Loucy (cell line): ENCODE measurements around the gene TSSK6.

ENCODE experiments used
- H2AFZ ChIP-seq: fragments of 200-600 bp; sonication (generic); 2 replicates; pipeline ENCODE4 v1.6.0; 2016; ENCODE audit warnings: antibody characterized with exemption, mild to moderate bottlenecking, low read length, moderate library complexity
- H3F3A ChIP-seq: fragments of 200-600 bp; 2 replicates; pipeline ENCODE4 v1.6.0; 2016; ENCODE audit warnings: antibody characterized with exemption, low read depth, mild to moderate bottlenecking
- H3K27me3 ChIP-seq: fragments of 200-600 bp; sonication (generic); 2 replicates; pipeline ENCODE4 v1.6.1; 2014; ENCODE audit warnings: low read length, mild to moderate bottlenecking; ENCODE audit not compliant: insufficient read depth, poor library complexity, severe bottlenecking
- H3K36me3 ChIP-seq: fragments of 200-600 bp; sonication (generic); 2 replicates; pipeline ENCODE4 v1.6.1; 2016; ENCODE audit warnings: low read length; ENCODE audit not compliant: insufficient read depth
- H3K4me1 ChIP-seq: fragments of 200-600 bp; sonication (generic); 2 replicates; pipeline ENCODE4 v1.5.1; 2014; ENCODE audit warnings: low read length, mild to moderate bottlenecking; ENCODE audit not compliant: insufficient read depth, poor library complexity, severe bottlenecking
- H3K4me2 ChIP-seq: fragments of 200-600 bp; sonication (generic); 2 replicates; pipeline ENCODE4 v1.6.0; 2014; ENCODE audit warnings: antibody characterized with exemption, low read length, low read depth, mild to moderate bottlenecking; ENCODE audit not compliant: poor library complexity, severe bottlenecking
- H3K4me3 ChIP-seq: fragments of 200-600 bp; sonication (generic); 2 replicates; pipeline ENCODE4 v1.5.1; 2014; ENCODE audit warnings: low read length, mild to moderate bottlenecking, mixed read lengths; ENCODE audit not compliant: poor library complexity, severe bottlenecking
- H3K79me2 ChIP-seq: fragments of 200-600 bp; sonication (generic); 2 replicates; pipeline ENCODE4 v1.6.1; 2014; ENCODE audit warnings: low read length; ENCODE audit not compliant: insufficient read depth
- H3K9ac ChIP-seq: fragments of 200-600 bp; sonication (generic); 2 replicates; pipeline ENCODE4 v1.6.0; 2014; ENCODE audit warnings: mild to moderate bottlenecking, low read depth, low read length, moderate library complexity; ENCODE audit not compliant: poor library complexity, severe bottlenecking
- H3K9me2 ChIP-seq: fragments of 200-600 bp; sonication (generic); replicated peaks from 2 replicates; pipeline ENCODE4 v1.6.1; 2016; ENCODE audit warnings: low read depth, low read length, mixed read lengths
- H3K9me3 ChIP-seq: fragments of 200-600 bp; sonication (generic); 2 replicates; pipeline ENCODE4 v1.6.1; 2014; ENCODE audit warnings: mild to moderate bottlenecking, antibody characterized with exemption, low read length, low read depth; ENCODE audit not compliant: insufficient read depth
- H4K20me1 ChIP-seq: fragments of 200-600 bp; sonication (generic); 2 replicates; pipeline ENCODE4 v1.6.0; 2014; ENCODE audit warnings: antibody characterized with exemption, low read length, mild to moderate bottlenecking; ENCODE audit not compliant: insufficient read depth, poor library complexity, severe bottlenecking
- CTCF ChIP-seq: fragments of 200-600 bp; sonication (generic); conservative IDR thresholded peaks from 2 replicates; pipeline ENCODE4 v1.5.1; 2014; ENCODE audit warnings: mild to moderate bottlenecking, antibody characterized with exemption, low read length
- EZH2phosphoT487 ChIP-seq: fragments of 200-600 bp; IDR thresholded peaks from 2 replicates; pipeline ENCODE4 v1.6.1; 2018; ENCODE audit warnings: antibody characterized with exemption, mild to moderate bottlenecking, moderate library complexity, borderline replicate concordance

The TSSK6 gene

GRCh38 chr19:19487077-19487949, 28.0 kb downstream of the TSSK6 start:
- no peak overlapping the region for H3K4me3 ChIP-seq
- H4K20me1 ChIP-seq = peaks cover 27% of the 10 kb centered on the region
- no peak overlapping the region for H3K9ac ChIP-seq
- H3K79me2 ChIP-seq = peaks cover 85% of the 10 kb centered on the region
- H3K9me3 ChIP-seq = no peaks in the 10 kb centered on the region
- peaks cover 35% of the 10 kb centered on the region for H3K4me1 ChIP-seq
- H2AFZ ChIP-seq = no peak overlapping the region
- H3K27me3 ChIP-seq = no peaks in the 10 kb centered on the region
- H3K36me3 ChIP-seq = peaks cover 38% of the 10 kb centered on the region; the same call in 1 of the 2 replicates
- peaks cover 8% of the 10 kb centered on the region; the same call in 1 of the 2 replicates for H3F3A ChIP-seq
- H3K9me2 ChIP-seq = no peaks in the 10 kb centered on the region
- TF ChIP-seq EZH2phosphoT487 (no peak), CTCF (no peak)
- no peak overlapping the region for H3K4me2 ChIP-seq

DNA sequence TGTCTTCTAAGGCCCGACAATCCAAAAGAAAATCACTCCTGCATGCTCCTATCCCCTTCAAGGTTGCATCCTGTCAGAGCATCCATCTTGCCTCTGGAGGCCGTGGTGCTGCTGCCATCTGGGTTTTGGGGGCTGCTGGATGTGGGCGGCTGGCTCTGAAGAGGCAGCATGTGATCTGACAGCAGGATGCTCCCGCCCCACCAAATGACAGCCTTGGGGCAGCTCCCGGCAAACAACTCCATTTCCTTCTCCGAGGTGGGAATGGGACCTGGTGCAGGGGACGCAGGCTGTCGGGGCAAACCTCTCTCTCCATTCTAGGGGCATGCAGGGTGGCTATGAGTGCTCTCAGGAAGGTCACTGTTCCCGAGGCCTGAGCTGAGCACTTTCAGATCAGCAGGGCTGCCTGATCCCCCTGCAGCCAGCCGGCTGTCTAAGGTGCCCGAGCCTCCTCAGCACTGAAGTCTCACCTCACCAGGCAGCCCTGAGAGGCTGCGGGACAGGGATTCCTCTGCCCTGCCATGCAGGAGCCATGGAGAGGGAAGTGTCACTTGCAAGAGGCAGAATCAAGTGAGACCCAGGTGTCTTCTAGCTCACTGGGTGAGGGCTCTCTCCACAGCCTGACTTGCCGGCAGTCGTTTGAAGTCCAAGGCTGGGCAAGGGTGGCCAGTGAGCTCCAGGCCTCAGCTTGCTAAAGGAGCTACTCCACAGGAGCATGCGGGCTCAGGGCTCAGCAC, 28.8 kb downstream of the TSSK6 start:
- peaks cover 27% of the 10 kb centered on the region for H4K20me1 ChIP-seq
- peaks cover 35% of the 10 kb centered on the region for H3K4me1 ChIP-seq
- peaks cover 85% of the 10 kb centered on the region for H3K79me2 ChIP-seq
- H3F3A ChIP-seq = peaks cover 8% of the 10 kb centered on the region; the same call in 1 of the 2 replicates
- H3K36me3 ChIP-seq = peaks cover 37% of the 10 kb centered on the region; the same call in 1 of the 2 replicates
- no peak overlapping the region for H3K9ac ChIP-seq
- H3K4me2 ChIP-seq = no peak overlapping the region
- H3K9me3 ChIP-seq = no peaks in the 10 kb centered on the region
- no peak for TF ChIP-seq EZH2phosphoT487
- TF ChIP-seq CTCF = no peak
- no peak overlapping the region for H3K4me3 ChIP-seq
- H3K9me2 ChIP-seq = no peaks in the 10 kb centered on the region
- no peaks in the 10 kb centered on the region for H3K27me3 ChIP-seq
- no peak overlapping the region for H2AFZ ChIP-seq

DNA sequence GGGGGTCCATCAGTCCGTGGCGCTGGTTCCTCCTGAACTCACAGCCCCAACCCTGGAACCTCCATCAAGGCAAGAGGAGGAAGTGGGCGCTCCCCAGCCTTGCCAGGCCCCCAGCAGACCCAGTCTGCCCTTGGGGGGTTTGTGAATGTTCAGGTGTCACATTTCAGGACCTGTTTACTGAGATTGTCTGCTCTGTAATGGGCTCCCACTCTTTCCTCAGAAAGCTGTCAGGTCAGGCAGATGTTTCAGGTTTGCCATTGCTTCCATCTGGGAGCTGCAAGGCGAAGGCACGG, 29.4 kb downstream of the TSSK6 start:
- peaks cover 35% of the 10 kb centered on the region for H3K4me1 ChIP-seq

More for the DNA sequence above, 29.4 kb downstream of the TSSK6 start:
- H3K4me3 ChIP-seq = no peak overlapping the region
- no peaks in the 10 kb centered on the region for H3K9me2 ChIP-seq
- H3F3A ChIP-seq = peaks cover 8% of the 10 kb centered on the region; the same call in 1 of the 2 replicates
- H2AFZ ChIP-seq = no peak overlapping the region
- no peak overlapping the region for H3K9ac ChIP-seq
- peaks cover 38% of the 10 kb centered on the region; the same call in 1 of the 2 replicates for H3K36me3 ChIP-seq
- TF ChIP-seq EZH2phosphoT487 (no peak), CTCF (no peak)
- H3K27me3 ChIP-seq = no peaks in the 10 kb centered on the region
- no peaks in the 10 kb centered on the region for H3K9me3 ChIP-seq
- no peak overlapping the region for H3K4me2 ChIP-seq
- peaks cover 23% of the 10 kb centered on the region for H4K20me1 ChIP-seq
- peaks cover 85% of the 10 kb centered on the region for H3K79me2 ChIP-seq
